ENCODE data around the gene WNT9B.
A peak's percentile ranks its signal among the peaks of the same experiment; 100 is the strongest.

Gene WNT9B

GRCh38 chr17:46857600-46857999 is 6.2 kb downstream of the WNT9B start:
- DNase-seq (ENCODE audit: low spot score), result no peak

GRCh38 chr17:46859996-46860395 is 8.6 kb downstream of the WNT9B start:
- DNase-seq (ENCODE audit: low spot score), result no peak

- DNase-seq (ENCODE audit: low spot score), result no peak
These were observed 11.6 kb downstream of the WNT9B start for GRCh38 chr17:46862949-46863348.

DNA sequence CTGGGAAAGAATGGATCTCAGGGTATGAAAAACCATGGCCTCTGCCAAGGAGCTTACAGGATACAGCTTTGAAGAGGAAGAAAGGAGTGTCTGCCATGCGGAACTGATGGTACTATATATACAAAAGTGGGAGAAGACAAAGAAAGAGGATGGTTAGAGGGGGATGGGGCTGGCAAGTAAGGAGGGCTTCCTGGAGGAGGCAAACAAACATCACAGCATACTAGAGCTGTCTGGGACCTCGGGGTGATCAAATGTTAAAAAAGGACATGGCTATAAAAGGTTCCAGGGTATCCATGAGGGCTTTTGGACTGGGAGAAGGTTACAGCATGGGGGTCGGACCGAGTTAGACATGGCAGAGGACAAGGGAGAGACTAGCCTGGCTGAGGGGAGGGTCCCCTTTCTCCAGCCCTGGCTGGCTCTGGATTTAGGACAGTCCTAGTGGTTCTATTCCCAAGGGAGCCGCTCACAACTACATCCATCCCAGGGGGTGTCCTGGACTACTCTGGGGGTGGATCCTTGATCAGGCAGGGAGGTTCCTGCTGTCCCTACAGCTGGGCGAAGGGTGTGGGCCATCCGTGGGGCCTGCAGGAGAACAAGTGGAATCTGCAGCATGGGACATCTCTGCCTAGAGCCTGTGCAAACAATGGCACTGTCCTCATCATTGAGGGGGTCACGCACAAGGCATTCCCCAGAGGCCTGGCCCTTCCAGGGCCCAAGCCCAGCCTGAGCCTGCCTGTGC is 12.2 kb downstream of the WNT9B start:
- DNase-seq (ENCODE audit: low spot score), result no peak

- no peak for DNase-seq (ENCODE audit: low spot score)
These were observed 13.7 kb downstream of the WNT9B start for GRCh38 chr17:46865100-46865499.

- DNase-seq (ENCODE audit: low spot score), result no peak
These were observed 14.9 kb downstream of the WNT9B start for GRCh38 chr17:46866325-46866724.

- no peak for DNase-seq (ENCODE audit: low spot score)
These were observed 15.4 kb downstream of the WNT9B start for GRCh38 chr17:46866747-46867146.

DNA sequence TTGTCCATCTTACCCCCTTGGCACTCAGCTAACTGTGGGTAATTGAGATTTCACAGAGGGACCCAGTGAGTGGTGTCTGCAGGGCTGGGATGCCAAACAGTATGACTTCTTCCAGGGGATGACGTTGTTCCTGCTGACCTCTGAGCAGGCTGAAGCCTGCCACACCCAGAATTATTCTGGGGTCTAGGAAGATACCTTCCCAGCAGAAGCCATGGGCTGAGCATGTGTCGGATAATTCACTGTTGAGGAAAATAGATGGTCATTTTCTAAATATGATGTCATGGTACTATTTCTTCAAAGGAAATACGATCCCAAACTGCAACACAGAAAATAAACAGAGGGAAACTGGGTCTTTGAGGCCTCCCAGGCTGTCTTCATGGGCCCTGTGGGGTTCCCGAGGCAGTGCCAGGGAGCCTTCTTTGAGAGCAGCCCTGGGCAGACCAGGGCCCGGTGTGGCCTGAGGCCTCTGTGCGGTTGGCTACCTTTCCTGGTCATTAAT is 17.4 kb downstream of the WNT9B start:
- no peak for DNase-seq (ENCODE audit: low spot score)

- DNase-seq (ENCODE audit: low spot score), result no peak
These were observed 17.9 kb downstream of the WNT9B start for GRCh38 chr17:46869296-46869695.

DNA sequence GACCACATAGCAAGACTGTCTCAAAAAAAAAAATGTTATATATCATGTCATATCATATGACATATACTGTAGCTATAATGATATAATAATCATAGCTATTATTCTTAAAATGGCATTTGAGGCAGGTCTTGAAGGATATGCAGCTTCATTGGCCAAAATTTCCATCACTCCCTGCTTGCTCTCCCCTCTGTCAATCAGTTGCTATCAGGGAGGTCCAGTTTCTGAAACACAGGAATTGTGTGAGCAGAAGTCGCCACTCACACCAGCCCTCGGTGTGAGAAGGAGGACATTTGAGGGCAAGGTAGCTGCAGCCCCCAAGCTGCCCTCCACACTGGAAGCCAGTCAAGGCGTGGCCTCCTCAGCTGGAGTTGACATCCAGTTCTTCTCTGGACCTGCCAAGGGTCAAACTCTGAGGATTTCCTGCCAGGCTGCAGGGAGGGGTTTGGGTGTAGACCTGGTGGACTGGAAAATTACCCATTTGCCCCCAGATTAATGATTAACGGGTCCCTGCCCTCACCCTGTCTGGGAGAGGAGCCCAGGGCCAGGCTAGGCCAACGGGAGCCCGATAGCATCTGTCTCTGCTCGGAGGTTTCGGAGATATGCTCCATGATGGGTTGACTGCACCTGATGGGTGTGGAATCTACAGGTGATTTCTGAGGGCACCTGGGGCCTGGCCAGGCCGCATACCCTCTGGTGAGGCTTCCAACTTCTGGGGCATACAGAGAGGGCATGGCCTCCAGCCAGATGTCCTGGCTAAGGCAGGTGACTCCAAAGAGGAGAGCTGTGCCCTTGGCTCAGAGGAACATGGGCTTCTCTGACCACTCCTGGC is 18.8 kb downstream of the WNT9B start:
- DNase-seq (ENCODE audit: low spot score), result peak; percentile 29

DNA sequence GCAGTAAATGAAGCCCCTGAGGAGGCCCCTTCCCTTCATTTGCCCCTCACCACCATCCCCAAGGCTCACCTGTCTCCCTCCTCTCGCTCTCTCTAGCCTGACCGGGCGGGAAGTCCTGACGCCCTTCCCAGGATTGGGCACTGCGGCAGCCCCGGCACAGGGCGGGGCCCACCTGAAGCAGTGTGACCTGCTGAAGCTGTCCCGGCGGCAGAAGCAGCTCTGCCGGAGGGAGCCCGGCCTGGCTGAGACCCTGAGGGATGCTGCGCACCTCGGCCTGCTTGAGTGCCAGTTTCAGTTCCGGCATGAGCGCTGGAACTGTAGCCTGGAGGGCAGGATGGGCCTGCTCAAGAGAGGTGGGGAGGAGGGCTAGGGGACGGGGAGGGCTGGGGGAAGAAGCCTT is 21.0 kb downstream of the WNT9B start:
- DNase-seq (ENCODE audit: low spot score), result no peak

GRCh38 chr17:46873941-46874645 is 22.7 kb downstream of the WNT9B start:
- no peak for DNase-seq (ENCODE audit: low spot score)

DNA sequence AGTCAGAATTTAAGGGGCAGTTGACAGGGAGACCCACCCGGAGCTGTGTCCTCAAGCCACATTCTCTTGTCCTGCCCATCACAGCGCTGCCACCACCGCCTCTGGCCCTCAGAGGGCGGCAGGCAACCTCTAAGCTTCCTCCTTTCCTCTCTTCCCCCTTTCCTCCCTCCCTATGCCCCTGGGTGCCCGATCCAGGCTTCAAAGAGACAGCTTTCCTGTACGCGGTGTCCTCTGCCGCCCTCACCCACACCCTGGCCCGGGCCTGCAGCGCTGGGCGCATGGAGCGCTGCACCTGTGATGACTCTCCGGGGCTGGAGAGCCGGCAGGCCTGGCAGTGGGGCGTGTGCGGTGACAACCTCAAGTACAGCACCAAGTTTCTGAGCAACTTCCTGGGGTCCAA is 23.5 kb downstream of the WNT9B start:
- no peak for DNase-seq (ENCODE audit: low spot score)

DNA sequence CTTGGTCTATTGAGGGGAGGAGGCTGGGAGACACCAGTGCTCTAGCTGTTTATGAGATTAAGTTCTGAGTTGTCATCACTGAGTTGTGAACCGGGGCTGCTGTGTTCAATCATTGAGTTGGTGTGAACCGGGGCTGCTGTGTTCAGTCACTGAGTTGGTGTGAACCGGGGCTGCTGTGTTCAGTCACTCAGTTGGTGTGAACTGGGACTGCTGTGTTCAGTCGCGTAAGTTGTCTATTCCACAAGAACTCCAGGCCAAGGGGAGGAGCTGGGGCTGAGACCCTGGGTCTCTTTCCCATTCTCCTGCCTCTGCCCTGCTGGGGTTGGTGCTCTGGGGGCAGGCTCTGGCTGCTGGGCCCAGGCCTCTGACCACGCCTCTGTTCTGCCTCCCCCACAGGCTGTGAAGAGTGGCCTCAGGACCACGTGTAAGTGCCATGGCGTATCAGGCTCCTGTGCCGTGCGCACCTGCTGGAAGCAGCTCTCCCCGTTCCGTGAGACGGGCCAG is 24.5 kb downstream of the WNT9B start:
- DNase-seq (ENCODE audit: low spot score), result no peak

GRCh38 chr17:46876353-46876887 is 25.0 kb downstream of the WNT9B start:
- DNase-seq (ENCODE audit: low spot score), result peak; percentile 75

DNA sequence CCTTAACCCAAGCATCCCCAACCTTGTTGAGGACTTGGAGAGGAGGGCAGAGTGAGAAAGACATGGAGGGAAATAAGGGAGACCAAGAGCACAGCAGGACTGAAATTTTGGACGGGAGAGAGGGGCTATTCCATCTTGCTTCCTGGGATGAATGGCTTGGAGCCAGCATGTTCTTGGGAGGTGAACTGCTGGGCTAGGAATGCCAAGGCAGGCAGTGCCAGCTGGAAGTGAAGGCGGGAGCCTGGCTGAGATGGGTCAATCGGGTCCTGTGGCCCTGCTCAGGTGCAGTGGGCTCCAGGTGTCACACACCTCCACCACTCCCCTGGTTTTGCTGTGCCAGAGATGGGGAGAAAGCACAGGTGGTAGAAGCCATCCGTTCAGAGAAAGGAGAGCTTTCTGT is 25.5 kb downstream of the WNT9B start:
- no peak for DNase-seq (ENCODE audit: low spot score)

- no peak for DNase-seq (ENCODE audit: low spot score)
These were observed 26.1 kb downstream of the WNT9B start for GRCh38 chr17:46877466-46877865.

GRCh38 chr17:46878055-46878454 is 26.7 kb downstream of the WNT9B start:
- no peak for DNase-seq (ENCODE audit: low spot score)

- DNase-seq (ENCODE audit: low spot score), result no peak
These were observed 27.7 kb downstream of the WNT9B start for GRCh38 chr17:46879101-46879500.

DNA sequence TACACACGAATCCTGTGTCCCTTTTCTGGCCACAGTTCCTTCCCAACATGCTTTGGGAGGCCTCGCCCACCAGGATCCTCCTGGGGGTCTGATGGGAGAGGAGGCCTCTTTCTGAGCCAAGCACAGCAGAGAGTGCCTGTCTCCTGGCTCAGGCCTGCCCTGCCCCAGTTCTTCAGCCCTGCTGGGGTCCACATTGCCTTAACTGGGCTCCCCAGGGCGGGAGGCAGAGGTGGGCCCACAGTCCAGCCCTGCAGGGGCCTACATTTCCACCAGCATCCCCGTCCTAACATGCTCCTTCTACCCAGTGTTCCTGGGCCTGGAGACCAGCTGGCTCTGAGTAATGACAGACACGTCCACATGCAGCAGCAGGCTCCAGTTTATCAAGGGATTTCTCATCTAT is 29.6 kb downstream of the WNT9B start:
- DNase-seq (ENCODE audit: low spot score), result no peak

DNA sequence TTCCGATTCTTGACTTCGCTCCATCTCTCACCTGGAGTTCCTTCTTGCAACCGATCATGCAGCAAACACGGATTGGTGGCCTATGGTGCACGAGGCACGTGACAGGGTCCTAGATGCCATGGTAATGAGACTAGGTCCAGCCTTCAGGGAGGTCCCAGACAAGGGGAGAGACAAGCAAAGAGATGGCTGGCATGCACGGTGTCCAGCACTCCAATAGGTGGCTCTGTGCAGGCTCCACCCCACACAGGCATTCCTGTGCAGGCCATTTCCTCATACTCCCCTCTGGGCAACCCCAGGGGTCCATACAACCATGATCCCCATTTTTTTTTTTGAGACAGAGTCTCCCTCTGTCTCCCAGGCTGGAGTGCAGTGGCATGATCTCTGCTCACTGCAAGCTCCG is 31.3 kb downstream of the WNT9B start:
- no peak for DNase-seq (ENCODE audit: low spot score)

GRCh38 chr17:46883871-46884520 is 32.6 kb downstream of the WNT9B start:
- DNase-seq (ENCODE audit: low spot score), result no peak
